Measurements from ENCODE around the gene NTRK2. TPM values are rescaled to one million over a fixed set of nuclear protein-coding genes. Genes with fewer than 3 reads are reported as not detected.
"Not testable (repeated sequence)": the region's sequence is repeated elsewhere in the genome, so short reads cannot be mapped to it uniquely, and the experiment has no call there.

The NTRK2 gene
- total RNA-seq, 1 experiment from 2014 or later = not detected

DNA sequence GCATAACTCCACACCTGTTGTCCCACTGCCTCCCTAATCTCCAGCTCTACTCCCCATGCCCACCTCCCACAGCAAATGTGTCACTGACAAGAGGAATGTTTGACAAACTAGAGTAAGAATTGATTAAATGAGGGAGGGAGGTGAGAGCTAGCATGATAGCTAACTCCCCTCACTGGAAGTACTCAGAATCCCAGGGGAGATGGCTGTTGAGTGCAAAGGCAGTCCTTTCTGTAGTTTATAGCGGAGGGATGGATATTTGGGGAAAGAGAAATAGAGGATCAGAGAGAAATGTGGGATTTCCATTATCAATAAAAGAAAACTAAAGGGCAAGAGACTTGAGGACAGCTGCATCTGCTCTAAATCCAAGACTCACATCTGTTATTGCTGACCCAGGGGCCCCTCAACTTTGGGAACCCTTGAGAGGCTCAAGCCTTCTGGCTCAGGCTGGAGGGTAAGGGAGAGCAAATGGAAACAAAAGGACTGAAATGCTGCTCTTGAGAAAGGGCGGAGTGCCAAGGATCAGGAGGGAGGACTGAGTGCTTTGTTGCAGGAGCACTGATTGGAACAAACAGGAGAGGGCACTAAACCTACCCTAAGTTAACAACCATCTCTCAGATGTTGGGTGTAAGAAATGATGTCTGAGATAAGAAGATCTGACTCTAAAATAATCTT lies 372.1 kb downstream of the NTRK2 start:
- Histone ChIP-seq H3K36me3 (replicated peaks; ENCODE audit: control insufficient read depth, insufficient read depth, low read length) (no peaks in the 10 kb centered on the region), H3K27me3 (ENCODE audit: control insufficient read depth, insufficient read depth, low read length) (no peaks in the 10 kb centered on the region), H3K4me3 (ENCODE audit: insufficient read depth, low read depth, low read length) (no peak overlapping the region)
- DNase-seq = peak; percentile 17

DNA sequence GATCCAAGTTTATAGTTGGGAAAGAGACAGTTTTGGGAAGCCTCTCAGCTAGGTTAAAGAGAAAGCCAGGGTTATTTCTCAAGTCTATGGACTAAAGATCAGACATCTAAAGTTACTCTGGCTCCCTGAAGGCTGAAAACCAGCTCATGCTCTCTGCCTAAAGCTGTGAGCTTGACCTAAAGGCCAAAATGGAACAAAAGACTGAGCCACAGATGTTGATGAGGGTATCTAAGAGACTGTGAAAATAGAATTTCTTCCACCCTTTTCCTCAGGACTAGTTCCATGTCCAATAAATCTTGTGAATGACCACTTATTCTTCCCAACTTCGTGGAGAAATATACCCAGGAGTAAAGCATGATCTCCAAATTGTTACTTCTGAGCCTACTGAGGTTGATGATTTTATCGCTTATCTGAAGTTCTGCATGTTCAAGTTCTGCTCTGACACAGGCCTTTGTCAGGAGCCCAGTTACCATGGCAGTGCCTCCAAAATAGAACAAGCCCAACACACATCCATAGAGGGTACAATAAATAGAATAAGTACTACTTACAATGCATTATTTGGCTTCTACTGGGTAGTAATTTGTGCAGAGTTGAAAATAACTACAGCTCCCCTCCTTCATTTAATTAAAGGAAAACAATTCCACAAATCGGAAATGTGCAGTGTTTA lies 373.6 kb downstream of the NTRK2 start:
- Histone ChIP-seq H3K36me3 (replicated peaks; ENCODE audit: control insufficient read depth, insufficient read depth, low read length) (no peaks in the 10 kb centered on the region), H3K4me3 (ENCODE audit: insufficient read depth, low read depth, low read length) (no peak overlapping the region), H3K27me3 (ENCODE audit: control insufficient read depth, insufficient read depth, low read length) (no peaks in the 10 kb centered on the region)
- no peak for DNase-seq

DNA sequence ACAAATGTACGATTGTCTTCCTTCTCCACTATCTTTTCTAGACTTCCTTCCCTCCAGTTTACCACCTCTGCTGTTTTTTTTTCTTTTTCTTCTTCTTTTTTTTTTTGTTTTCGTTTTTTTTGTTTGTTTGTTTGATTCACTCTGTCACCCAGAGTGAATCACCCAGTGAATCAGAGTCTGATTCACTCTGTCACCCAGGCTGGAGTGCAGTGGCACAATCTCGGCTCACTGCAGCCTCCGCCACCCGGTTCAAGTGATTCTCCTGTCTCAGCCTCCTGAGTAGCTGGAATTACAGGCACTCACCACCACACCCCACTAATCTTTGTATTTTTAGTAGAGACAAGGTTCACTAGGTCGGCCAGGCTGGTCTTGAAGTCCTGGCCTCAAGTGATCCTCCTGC lies 375.7 kb downstream of the NTRK2 start:
- DNase-seq = no peak
- Histone ChIP-seq H3K4me3 (ENCODE audit: insufficient read depth, low read depth, low read length) (no peak overlapping the region), H3K36me3 (replicated peaks; ENCODE audit: control insufficient read depth, insufficient read depth, low read length) (no peaks in the 10 kb centered on the region), H3K27me3 (ENCODE audit: control insufficient read depth, insufficient read depth, low read length) (no peaks in the 10 kb centered on the region)

DNA sequence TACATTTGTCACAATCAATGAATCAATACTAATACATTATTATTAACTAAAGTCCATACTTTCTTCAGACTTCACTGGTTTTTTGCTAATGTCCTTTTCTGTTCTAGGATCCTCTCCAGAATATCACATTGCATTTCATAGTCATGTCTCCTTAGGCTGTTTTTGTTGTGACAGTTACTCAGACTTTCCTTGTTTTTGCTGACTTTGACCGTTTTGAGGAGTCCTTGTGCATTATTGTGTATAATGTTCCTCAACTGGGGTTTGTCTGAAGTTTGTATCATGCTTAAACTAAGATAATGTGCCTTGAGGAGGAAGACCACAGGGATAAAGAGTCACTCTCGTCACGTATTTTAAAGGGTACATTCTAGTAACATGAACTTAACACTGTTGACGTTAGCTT lies 376.9 kb downstream of the NTRK2 start:
- H3K36me3 ChIP-seq (replicated peaks; ENCODE audit: control insufficient read depth, insufficient read depth, low read length) = no peaks in the 10 kb centered on the region
- H3K4me3 ChIP-seq (ENCODE audit: insufficient read depth, low read depth, low read length) = no peak overlapping the region
- DNase-seq = no peak
- no peaks in the 10 kb centered on the region for H3K27me3 ChIP-seq (ENCODE audit: control insufficient read depth, insufficient read depth, low read length)

DNA sequence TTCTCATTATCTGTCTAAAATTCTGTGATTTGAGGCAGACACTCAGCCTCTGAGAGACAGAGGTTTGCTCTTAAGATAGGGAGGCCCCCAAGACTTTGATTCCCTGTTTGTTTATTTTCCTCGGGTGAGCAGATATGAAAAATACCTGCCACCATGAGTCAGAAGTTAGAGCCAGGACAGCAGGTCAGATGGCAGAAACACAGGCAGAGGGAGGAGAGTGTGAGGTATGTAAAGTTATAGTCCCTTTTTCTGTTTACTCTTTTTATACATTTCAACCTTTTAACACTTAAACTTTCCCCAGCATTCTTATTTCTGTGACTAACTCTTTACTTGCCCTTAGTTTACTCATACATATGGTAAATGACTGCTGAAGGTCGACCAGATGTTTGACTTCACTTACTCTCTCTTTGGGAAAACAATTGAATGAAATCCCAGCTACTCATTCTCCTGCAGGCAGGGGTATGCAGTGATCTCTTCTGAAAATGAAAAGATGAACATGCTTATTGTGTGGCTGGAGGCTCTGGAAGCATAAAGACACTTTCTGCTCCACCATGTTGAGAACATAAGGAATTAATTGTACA lies 383.8 kb downstream of the NTRK2 start:
- no peaks in the 10 kb centered on the region for H3K36me3 ChIP-seq (replicated peaks; ENCODE audit: control insufficient read depth, insufficient read depth, low read length)
- H3K27me3 ChIP-seq (ENCODE audit: control insufficient read depth, insufficient read depth, low read length) = no peaks in the 10 kb centered on the region
- no peak overlapping the region for H3K4me3 ChIP-seq (ENCODE audit: insufficient read depth, low read depth, low read length)
- DNase-seq = peak; percentile 15

DNA sequence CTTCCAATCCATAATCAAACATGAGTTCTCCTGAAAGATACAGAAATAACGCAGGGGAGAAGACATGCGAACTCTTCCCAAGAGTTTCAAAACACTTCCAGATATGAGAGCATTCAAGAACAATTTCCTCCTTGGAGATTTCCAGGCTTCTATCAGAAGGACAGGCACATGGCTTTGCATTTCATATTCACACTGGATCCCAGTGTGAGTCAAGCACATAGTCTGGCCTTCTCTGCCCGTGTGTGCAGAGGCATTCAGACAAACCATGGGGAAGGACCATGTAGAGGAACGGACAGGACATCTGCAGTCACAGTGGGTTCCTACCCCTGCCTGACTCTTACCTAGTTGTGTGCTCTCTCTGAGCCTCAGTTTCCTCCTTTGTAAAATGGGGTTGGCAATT lies 384.5 kb downstream of the NTRK2 start:
- no peak for DNase-seq
- Histone ChIP-seq H3K36me3 (replicated peaks; ENCODE audit: control insufficient read depth, insufficient read depth, low read length) (no peaks in the 10 kb centered on the region), H3K27me3 (ENCODE audit: control insufficient read depth, insufficient read depth, low read length) (no peaks in the 10 kb centered on the region), H3K4me3 (ENCODE audit: insufficient read depth, low read depth, low read length) (no peak overlapping the region)

DNA sequence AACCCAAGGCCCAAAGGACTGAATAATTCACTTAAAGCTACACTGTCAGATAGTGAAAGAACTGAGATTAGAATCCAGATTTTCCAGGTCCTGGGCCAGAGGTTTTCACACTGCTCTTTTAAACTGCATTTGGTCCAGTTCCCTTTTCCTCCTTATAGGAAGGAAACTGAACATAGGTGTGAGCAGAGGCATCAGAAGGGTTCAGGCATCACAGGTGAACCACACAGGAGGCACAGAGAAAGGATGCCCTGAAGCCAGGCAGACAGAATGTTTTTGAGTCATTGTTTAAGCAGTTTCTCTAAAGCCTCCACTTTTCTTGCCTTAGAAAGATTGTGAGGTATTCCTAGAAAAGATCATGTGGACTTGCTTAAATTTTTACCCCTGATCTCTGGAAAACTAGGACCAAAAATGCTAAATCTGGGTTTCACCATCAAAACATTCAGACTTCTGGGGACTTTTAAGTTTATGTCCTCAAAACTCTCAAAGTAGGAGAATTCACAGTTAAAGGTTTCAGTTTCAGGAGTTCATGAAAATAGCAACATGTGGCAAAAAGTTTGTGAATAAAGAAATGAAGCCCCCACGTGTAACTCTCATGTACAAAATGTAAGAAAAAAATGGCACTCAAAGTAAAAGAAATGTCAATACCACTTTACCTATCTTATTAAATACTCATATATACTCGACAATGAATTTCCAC lies 386.1 kb downstream of the NTRK2 start:
- no peaks in the 10 kb centered on the region for H3K36me3 ChIP-seq (replicated peaks; ENCODE audit: control insufficient read depth, insufficient read depth, low read length)
- no peak for DNase-seq
- no peak overlapping the region for H3K4me3 ChIP-seq (ENCODE audit: insufficient read depth, low read depth, low read length)
- H3K27me3 ChIP-seq (ENCODE audit: control insufficient read depth, insufficient read depth, low read length) = no peaks in the 10 kb centered on the region

DNA sequence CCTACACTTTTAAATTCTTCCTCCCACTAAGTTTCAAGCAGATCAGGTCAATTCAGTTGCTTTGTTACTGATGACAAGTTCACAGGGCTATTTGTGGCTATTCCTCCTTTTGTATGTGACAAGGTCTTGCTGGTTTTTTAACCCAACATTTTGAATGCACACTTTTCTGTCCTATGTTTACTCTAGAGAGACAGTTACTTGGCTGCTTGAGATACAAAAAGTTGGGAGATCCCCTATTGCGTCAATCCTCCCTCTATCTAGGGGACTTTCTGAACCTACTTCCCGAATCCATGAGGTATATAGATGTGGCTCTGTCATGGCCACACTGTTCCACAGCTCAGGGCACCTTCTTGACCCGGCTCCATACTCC lies 386.7 kb downstream of the NTRK2 start:
- DNase-seq = no peak
- Histone ChIP-seq H3K4me3 (ENCODE audit: insufficient read depth, low read depth, low read length) (no peak overlapping the region), H3K36me3 (replicated peaks; ENCODE audit: control insufficient read depth, insufficient read depth, low read length) (no peaks in the 10 kb centered on the region), H3K27me3 (ENCODE audit: control insufficient read depth, insufficient read depth, low read length) (no peaks in the 10 kb centered on the region)

DNA sequence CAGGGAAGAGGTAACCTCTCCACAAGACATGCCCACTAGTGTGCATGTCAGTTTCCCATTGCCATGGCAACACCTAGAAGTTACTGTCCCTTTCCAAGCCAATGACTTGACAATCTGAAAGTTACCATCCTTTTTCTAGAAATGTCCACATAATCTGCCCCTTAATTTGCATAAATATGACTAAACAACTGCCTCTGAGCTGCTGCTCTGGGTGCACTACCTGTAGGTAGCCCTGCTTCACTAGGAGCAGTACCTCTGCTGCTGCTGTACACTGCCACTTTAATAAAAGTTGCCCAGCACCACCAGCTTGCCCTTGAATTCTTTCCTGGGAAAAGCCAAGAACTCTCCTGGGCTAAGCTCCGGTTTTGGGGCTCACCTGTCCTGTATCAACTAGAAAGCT lies 392.4 kb downstream of the NTRK2 start:
- no peak for DNase-seq
- Histone ChIP-seq H3K27me3 (ENCODE audit: control insufficient read depth, insufficient read depth, low read length) (no peaks in the 10 kb centered on the region), H3K4me3 (ENCODE audit: insufficient read depth, low read depth, low read length) (no peak overlapping the region), H3K36me3 (replicated peaks; ENCODE audit: control insufficient read depth, insufficient read depth, low read length) (no peaks in the 10 kb centered on the region)

DNA sequence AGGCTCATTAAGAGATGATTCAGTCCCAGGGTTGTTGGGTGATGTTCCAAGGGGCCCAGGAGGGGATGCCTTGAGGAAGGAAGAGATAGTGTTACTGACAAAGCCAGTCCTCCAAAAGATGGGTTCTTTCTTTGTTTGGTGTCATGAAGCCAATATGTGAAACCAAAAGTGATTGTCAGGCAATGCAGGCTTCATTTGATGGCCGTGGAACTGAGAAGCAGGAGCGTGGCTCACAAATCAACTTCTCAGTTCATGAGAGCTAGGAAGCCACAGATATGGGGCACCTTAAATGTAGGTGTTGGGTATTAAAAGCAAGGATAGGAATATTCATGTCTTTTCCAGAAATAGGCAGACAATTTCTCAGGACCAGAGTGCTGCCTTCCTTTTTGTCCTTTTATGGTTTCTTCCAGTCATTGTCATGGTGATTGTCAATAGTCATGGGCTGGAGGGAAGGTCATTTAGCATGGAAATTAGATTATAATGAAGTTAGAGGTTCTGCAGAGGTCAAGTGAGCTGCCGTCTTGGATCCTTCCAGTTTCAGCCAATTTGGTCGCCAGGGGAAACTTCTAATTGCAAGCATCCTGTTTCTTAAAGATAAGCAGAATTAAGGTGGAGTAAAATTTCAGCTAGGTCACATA lies 393.0 kb downstream of the NTRK2 start:
- DNase-seq = no peak
- Histone ChIP-seq H3K27me3 (ENCODE audit: control insufficient read depth, insufficient read depth, low read length) (no peaks in the 10 kb centered on the region), H3K36me3 (replicated peaks; ENCODE audit: control insufficient read depth, insufficient read depth, low read length) (no peaks in the 10 kb centered on the region), H3K4me3 (ENCODE audit: insufficient read depth, low read depth, low read length) (no peak overlapping the region)

DNA sequence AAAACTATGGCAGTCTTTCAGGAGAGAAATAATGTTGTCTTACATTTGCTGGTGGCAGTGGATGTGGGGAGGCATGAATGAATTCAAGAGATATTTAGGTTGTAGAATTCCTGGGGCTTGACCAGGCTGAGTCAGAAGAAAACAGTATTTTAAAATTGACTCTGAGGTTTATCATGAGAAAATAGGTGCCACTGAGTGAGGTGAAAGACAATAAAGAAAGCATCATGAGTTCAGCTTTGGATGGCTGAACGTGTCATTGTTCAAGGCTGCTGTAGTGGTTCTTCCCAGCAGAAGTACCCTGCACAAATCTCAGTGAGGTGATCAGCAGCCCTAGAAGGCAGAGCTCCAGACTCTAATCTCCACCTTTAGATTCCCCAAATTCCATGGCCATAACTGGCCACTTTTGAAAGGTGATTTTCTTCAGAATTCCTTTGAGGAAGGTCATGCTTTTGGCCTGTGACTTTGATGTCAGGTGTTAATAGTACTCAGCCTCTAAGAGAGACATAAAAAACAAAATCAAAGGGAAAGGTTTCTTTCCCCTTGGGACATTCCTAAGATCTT lies 395.4 kb downstream of the NTRK2 start:
- no peak for DNase-seq
- Histone ChIP-seq H3K36me3 (replicated peaks; ENCODE audit: control insufficient read depth, insufficient read depth, low read length) (no peaks in the 10 kb centered on the region), H3K4me3 (ENCODE audit: insufficient read depth, low read depth, low read length) (no peak overlapping the region), H3K27me3 (ENCODE audit: control insufficient read depth, insufficient read depth, low read length) (no peaks in the 10 kb centered on the region)

DNA sequence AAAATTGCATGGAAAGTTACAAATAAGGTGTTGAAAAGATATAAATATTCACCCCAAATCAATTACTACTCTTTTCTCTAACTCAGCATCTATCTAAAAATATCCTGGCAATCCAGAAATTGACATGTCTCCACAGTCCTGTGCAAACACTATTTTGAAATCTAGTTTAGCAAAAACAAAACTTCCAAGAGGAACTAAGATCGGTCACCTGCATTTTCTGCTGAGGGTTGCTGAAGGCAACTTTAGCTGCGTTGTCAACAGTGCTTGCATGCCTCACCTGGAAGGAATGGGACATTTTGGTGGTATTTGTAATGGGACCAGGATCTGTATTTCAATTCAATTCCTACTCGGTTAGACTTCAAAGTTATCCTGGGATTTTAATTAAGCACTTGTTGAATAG lies 398.3 kb downstream of the NTRK2 start:
- H3K27me3 ChIP-seq (ENCODE audit: control insufficient read depth, insufficient read depth, low read length) = no peaks in the 10 kb centered on the region
- no peaks in the 10 kb centered on the region for H3K36me3 ChIP-seq (replicated peaks; ENCODE audit: control insufficient read depth, insufficient read depth, low read length)
- H3K4me3 ChIP-seq (ENCODE audit: insufficient read depth, low read depth, low read length) = no peak overlapping the region
- no peak for DNase-seq

DNA sequence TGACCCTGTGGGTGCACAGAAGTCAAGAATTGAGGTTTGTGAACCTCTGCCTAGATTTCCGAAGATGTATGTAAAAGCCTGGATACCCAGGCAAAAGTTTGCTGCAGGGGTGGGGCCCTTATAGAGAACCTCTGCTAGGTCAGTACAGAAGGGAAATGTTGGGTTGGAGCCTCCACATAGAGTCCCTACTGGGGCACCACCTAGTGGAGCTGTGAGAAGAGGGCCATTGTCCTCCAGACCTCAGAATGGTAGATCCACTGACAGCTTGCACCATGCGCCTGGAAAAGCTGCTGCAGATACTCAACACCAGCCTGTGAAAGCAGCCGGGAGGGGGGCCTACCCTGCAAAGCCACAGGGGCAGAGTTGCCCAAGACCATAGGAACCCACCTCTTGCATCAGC lies 399.9 kb downstream of the NTRK2 start:
- not testable (repeated sequence) for H3K27me3 ChIP-seq (ENCODE audit: control insufficient read depth, insufficient read depth, low read length); H3K4me3 ChIP-seq (ENCODE audit: insufficient read depth, low read depth, low read length); H3K36me3 ChIP-seq (replicated peaks; ENCODE audit: control insufficient read depth, insufficient read depth, low read length); DNase-seq
